HCT116 (cell line): Measurements from ENCODE around the gene FGF14. TPM values are rescaled to one million over a fixed set of nuclear protein-coding genes. Genes with fewer than 3 reads are reported as not detected.

Experiments used
- ATAC-seq: fragments of 200-7000 bp; cut with Tn5 transposase; 2 replicates; pipeline ENCODE4 v1.9.1; 2020; ENCODE audit warnings: mild to moderate bottlenecking, moderate library complexity
- BruUV-seq: library from RNA; stranded (reverse); fragments of 400-500 nt; replicated peaks from 2 replicates; lab custom pipeline; 2021; lab: Mats Ljungman, UMichigan
- CTCF ChIA-PET: fragments of 300-600 bp; sonication (Branson Sonifier 250); formaldehyde crosslinking; loops from one replicate; lab custom pipeline; 2021; ENCODE audit warnings: antibody characterized with exemption; lab: Charles Lee
- POLR2A ChIA-PET: fragments of 300-600, 350-600 bp; sonication (Branson Sonifier 250); formaldehyde crosslinking; loops from one replicate; lab custom pipeline; 2021; ENCODE audit warnings: antibody characterized with exemption; lab: Charles Lee
- RAD21 ChIA-PET, 2 experiments: fragments of 300-600 bp; sonication (Branson Sonifier 250); formaldehyde crosslinking; loops; one replicate each; lab custom pipeline; 2023; ENCODE audit warnings: low total read pairs in 2 of 2; ENCODE audit not compliant: uncharacterized antibody in 2 of 2, unreplicated experiment in 2 of 2, low non-redundant PET in 1 of 2; lab: Charles Lee
- DNase-seq: peaks from one replicate; pipeline ENCODE4 v3.0.0-alpha.2; 2010; ENCODE audit warnings: low read depth, low spot score
- H2AFZ ChIP-seq: fragments of 200-600 bp; shearing (Covaris generic), sonication (generic); 2 replicates; pipeline ENCODE4 v1.6.1; 2017; ENCODE audit warnings: low read depth, mixed run types, mixed read lengths, antibody characterized with exemption, low read length; ENCODE audit not compliant: poor library complexity, severe bottlenecking
- H3K27ac ChIP-seq: 2 replicates; pipeline ENCODE4 v1.5.1; 2012; ENCODE audit warnings: low read depth, low read length
- H3K27me3 ChIP-seq: fragments of 200-600 bp; sonication (generic); 2 replicates; pipeline ENCODE4 v1.6.1; 2016; ENCODE audit warnings: mixed run types, low read length, mixed read lengths; ENCODE audit not compliant: insufficient read depth
- H3K36me3 ChIP-seq, 2 experiments: fragments of 200-500 bp in 1 of 2; fragments of 200-600 bp in 1 of 2; sonication (Bioruptor generic) in 1 of 2; sonication (generic) in 1 of 2; 2 replicates each; pipeline versions ENCODE4 v1.5.1 to v1.6.1; 2014 to 2016; ENCODE audit warnings: low read length in 2 of 2, inconsistent platforms in 1 of 2, mixed read lengths in 1 of 2, mixed run types in 1 of 2; ENCODE audit not compliant: insufficient read depth in 2 of 2, control insufficient read depth in 1 of 2
- H3K4me1 ChIP-seq, 2 experiments: fragments of 200-600 bp in 1 of 2; sonication (generic) in 1 of 2; 2 replicates each; pipeline versions ENCODE4 v1.5.1 to v1.6.1; 2012 to 2017; ENCODE audit warnings: low read length in 2 of 2, inconsistent platforms in 1 of 2, mild to moderate bottlenecking in 1 of 2, mixed read lengths in 1 of 2, mixed run types in 1 of 2, moderate library complexity in 1 of 2; ENCODE audit not compliant: insufficient read depth in 2 of 2, control insufficient read depth in 1 of 2
- H3K4me2 ChIP-seq: fragments of 200-600 bp; sonication (generic); 2 replicates; pipeline ENCODE4 v1.6.1; 2017; ENCODE audit warnings: mixed run types, low read length, mixed read lengths
- H3K4me3 ChIP-seq, 2 experiments: fragments of 200-600 bp in 1 of 2; sonication (generic) in 1 of 2; replicated peaks in 1 of 2; 2 replicates each; pipeline ENCODE4 v1.5.1; 2011 to 2016; ENCODE audit warnings: low read length in 2 of 2, control low read depth in 1 of 2, low read depth in 1 of 2, mild to moderate bottlenecking in 1 of 2, mixed read lengths in 1 of 2, mixed run types in 1 of 2
- H3K79me2 ChIP-seq: fragments of 200-600 bp; sonication (generic); 2 replicates; pipeline ENCODE4 v1.6.1; 2017; ENCODE audit warnings: mild to moderate bottlenecking, mixed run types, low read length, moderate library complexity, mixed read lengths; ENCODE audit not compliant: insufficient read depth
- H3K9ac ChIP-seq: fragments of 200-600 bp; sonication (generic); 2 replicates; pipeline ENCODE4 v1.6.1; 2016; ENCODE audit warnings: low read length, mixed read lengths
- H3K9me2 ChIP-seq: fragments of 200-600 bp; sonication (generic), shearing (Covaris generic); 2 replicates; pipeline ENCODE4 v1.6.1; 2017; ENCODE audit warnings: mixed run types, mild to moderate bottlenecking, moderate library complexity; ENCODE audit not compliant: insufficient read depth
- H3K9me3 ChIP-seq, 2 experiments: fragments of 200-500 bp in 1 of 2; fragments of 200-600 bp in 1 of 2; sonication (Bioruptor generic) in 1 of 2; sonication (generic) in 1 of 2; 2 replicates each; pipeline ENCODE4 v1.6.1; 2014 to 2017; ENCODE audit warnings: low read length in 2 of 2, mixed read lengths in 2 of 2, inconsistent platforms in 1 of 2, low read depth in 1 of 2, mild to moderate bottlenecking in 1 of 2, mixed run types in 1 of 2, moderate library complexity in 1 of 2; ENCODE audit not compliant: control insufficient read depth in 1 of 2, insufficient read depth in 1 of 2
- H4K20me1 ChIP-seq: fragments of 200-600 bp; sonication (generic), shearing (Covaris generic); 2 replicates; pipeline ENCODE4 v1.6.1; 2017; ENCODE audit warnings: mixed run types, mild to moderate bottlenecking, moderate library complexity; ENCODE audit not compliant: insufficient read depth
- CBX3 ChIP-seq: IDR thresholded peaks from 2 replicates; pipeline ENCODE4 v1.6.1; 2012; ENCODE audit warnings: low read depth
- EGR1 ChIP-seq: IDR thresholded peaks from 2 replicates; pipeline ENCODE4 v1.6.1; 2012; ENCODE audit warnings: low read depth
- ELF1 ChIP-seq: IDR thresholded peaks from 2 replicates; pipeline ENCODE4 v1.6.1; 2012; ENCODE audit warnings: low read depth, borderline replicate concordance
- EZH2phosphoT487 ChIP-seq: fragments of 200-600 bp; IDR thresholded peaks from 2 replicates; pipeline ENCODE4 v1.6.1; 2018; ENCODE audit warnings: antibody characterized with exemption, borderline replicate concordance
- FOSL1 ChIP-seq: IDR thresholded peaks from 2 replicates; pipeline ENCODE4 v1.6.1; 2012; ENCODE audit warnings: low read depth
- JUND ChIP-seq: IDR thresholded peaks from 2 replicates; pipeline ENCODE4 v1.6.1; 2012
- POLR2A ChIP-seq: IDR thresholded peaks from 2 replicates; pipeline ENCODE4 v1.7.0; 2011; ENCODE audit warnings: borderline replicate concordance; ENCODE audit not compliant: insufficient read depth, insufficient read length; ENCODE audit errors: extremely low read depth
- SIN3A ChIP-seq: IDR thresholded peaks from 2 replicates; pipeline ENCODE4 v1.6.1; 2012; ENCODE audit warnings: low read depth
- SP1 ChIP-seq: IDR thresholded peaks from 2 replicates; pipeline ENCODE4 v1.6.1; 2012; ENCODE audit warnings: low read depth
- SRF ChIP-seq: IDR thresholded peaks from 2 replicates; pipeline ENCODE4 v1.6.1; 2012; ENCODE audit warnings: low read depth
- TCF7L2 ChIP-seq: IDR thresholded peaks from 2 replicates; pipeline ENCODE4 v1.7.0; 2011; ENCODE audit warnings: borderline replicate concordance, inconsistent platforms; ENCODE audit not compliant: insufficient read depth, insufficient read length; ENCODE audit errors: extremely low read depth
- YY1 ChIP-seq: IDR thresholded peaks from 2 replicates; pipeline ENCODE4 v1.6.1; 2011; ENCODE audit warnings: low read length, low read depth, moderate library complexity, mild to moderate bottlenecking; ENCODE audit not compliant: insufficient replicate concordance; ENCODE audit errors: extremely low read depth
- ZFX ChIP-seq: fragments of 450-650 bp; IDR thresholded peaks from 2 replicates; pipeline ENCODE4 v1.6.1; 2017
- ZNF274 ChIP-seq: fragments of 200-500 bp; sonication (Bioruptor generic); IDR thresholded peaks from 2 replicates; pipeline ENCODE4 v1.6.1; 2014; ENCODE audit warnings: mild to moderate bottlenecking, low read depth, low read length, inconsistent platforms
- intact Hi-C: fragments of 100-400 bp; cut with micrococcal nuclease; formaldehyde crosslinking; loops from 2 replicates; pipeline ENCODE4 v1.10.0; 2022
- total RNA-seq: library from RNA; stranded (reverse); gene quantifications from one replicate; pipeline ENCODE4 v1.2.1, GENCODE V29; 2021; ENCODE audit not compliant: unreplicated experiment
- TF ChIP-seq, protein P1 (sequence below), 3 experiments: fragments of 200-600 bp in 1 of 3; sonication (generic) in 1 of 3; IDR thresholded peaks in 2 of 3; conservative IDR thresholded peaks in 1 of 3; 2 replicates each; pipeline ENCODE4 v1.5.1; 2012 to 2017; ENCODE audit warnings: low read depth in 2 of 3, low read length in 2 of 3, antibody characterized with exemption in 1 of 3, borderline replicate concordance in 1 of 3, control low read depth in 1 of 3, mild to moderate bottlenecking in 1 of 3, mixed read lengths in 1 of 3, mixed run types in 1 of 3, moderate library complexity in 1 of 3; ENCODE audit not compliant: insufficient read depth in 1 of 3
- TF ChIP-seq, protein P2 (sequence below): IDR thresholded peaks from 2 replicates; pipeline ENCODE4 v1.6.1; 2012; ENCODE audit warnings: low read depth
- TF ChIP-seq, protein P3 (sequence below): IDR thresholded peaks from 2 replicates; pipeline ENCODE4 v1.6.1; 2012
- TF ChIP-seq, protein P4 (sequence below): IDR thresholded peaks from 2 replicates; pipeline ENCODE4 v1.6.1; 2012
- TF ChIP-seq, protein P5 (sequence below): IDR thresholded peaks from 2 replicates; pipeline ENCODE4 v1.6.1; 2011; ENCODE audit warnings: mild to moderate bottlenecking, low read length, moderate library complexity; ENCODE audit not compliant: insufficient replicate concordance; ENCODE audit errors: extremely low read depth

Gene FGF14
- total RNA-seq, 1 experiment from 2014 or later, result not detected

DNA sequence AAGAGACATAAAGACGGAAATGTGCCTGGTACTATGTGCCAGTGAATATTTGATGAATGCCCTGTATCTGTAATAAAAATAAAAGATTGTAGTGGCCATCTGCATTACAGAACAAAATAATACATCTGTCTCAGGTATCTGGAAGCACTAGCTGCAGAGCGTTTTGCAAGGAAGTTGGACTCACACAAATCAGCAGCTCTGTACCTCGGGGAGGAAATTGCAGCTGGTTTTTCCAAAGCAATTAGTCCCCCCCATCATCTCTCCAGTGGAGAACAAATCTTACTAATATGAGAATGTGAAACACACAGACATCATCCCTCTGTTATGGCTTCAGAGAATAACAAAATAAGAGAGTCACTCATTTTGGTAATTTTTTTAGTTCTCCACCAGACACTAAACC is 704.1 kb downstream of the FGF14 start:
- no peak overlapping the region for H2AFZ ChIP-seq
- H3K36me3 ChIP-seq, result no peaks in the 10 kb centered on the region
- ChIA-PET POLR2A (no interaction called here), CTCF (no interaction called here), RAD21 (no interaction called here)
- no peak overlapping the region for H3K4me3 ChIP-seq
- H3K4me1 ChIP-seq, result no peaks in the 10 kb centered on the region
- no peaks in the 10 kb centered on the region for H3K27me3 ChIP-seq
- no TSS peak for BruUV-seq
- H3K79me2 ChIP-seq, result no peaks in the 10 kb centered on the region
- H3K9me2 ChIP-seq, result no peaks in the 10 kb centered on the region
- DNase-seq (no peak), ATAC-seq (no peak)
- intact Hi-C loops, result no loop called here
- no peaks in the 10 kb centered on the region for H4K20me1 ChIP-seq
- no peak overlapping the region for H3K27ac ChIP-seq
- no peak overlapping the region for H3K4me2 ChIP-seq
- TF ChIP-seq, protein P1, sequence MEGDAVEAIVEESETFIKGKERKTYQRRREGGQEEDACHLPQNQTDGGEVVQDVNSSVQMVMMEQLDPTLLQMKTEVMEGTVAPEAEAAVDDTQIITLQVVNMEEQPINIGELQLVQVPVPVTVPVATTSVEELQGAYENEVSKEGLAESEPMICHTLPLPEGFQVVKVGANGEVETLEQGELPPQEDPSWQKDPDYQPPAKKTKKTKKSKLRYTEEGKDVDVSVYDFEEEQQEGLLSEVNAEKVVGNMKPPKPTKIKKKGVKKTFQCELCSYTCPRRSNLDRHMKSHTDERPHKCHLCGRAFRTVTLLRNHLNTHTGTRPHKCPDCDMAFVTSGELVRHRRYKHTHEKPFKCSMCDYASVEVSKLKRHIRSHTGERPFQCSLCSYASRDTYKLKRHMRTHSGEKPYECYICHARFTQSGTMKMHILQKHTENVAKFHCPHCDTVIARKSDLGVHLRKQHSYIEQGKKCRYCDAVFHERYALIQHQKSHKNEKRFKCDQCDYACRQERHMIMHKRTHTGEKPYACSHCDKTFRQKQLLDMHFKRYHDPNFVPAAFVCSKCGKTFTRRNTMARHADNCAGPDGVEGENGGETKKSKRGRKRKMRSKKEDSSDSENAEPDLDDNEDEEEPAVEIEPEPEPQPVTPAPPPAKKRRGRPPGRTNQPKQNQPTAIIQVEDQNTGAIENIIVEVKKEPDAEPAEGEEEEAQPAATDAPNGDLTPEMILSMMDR (IDR thresholded peaks at IDR 0.05 in 2 of 3, conservative IDR thresholded peaks at IDR 0.05 in 1 of 3; ENCODE audit: borderline replicate concordance in 1 of 3, insufficient read depth in 1 of 3, low read depth in 2 of 3, low read length in 2 of 3), result no peak
- no peak for TF ChIP-seq SP1
- no peak for TF ChIP-seq JUND
- TF ChIP-seq, protein P2, sequence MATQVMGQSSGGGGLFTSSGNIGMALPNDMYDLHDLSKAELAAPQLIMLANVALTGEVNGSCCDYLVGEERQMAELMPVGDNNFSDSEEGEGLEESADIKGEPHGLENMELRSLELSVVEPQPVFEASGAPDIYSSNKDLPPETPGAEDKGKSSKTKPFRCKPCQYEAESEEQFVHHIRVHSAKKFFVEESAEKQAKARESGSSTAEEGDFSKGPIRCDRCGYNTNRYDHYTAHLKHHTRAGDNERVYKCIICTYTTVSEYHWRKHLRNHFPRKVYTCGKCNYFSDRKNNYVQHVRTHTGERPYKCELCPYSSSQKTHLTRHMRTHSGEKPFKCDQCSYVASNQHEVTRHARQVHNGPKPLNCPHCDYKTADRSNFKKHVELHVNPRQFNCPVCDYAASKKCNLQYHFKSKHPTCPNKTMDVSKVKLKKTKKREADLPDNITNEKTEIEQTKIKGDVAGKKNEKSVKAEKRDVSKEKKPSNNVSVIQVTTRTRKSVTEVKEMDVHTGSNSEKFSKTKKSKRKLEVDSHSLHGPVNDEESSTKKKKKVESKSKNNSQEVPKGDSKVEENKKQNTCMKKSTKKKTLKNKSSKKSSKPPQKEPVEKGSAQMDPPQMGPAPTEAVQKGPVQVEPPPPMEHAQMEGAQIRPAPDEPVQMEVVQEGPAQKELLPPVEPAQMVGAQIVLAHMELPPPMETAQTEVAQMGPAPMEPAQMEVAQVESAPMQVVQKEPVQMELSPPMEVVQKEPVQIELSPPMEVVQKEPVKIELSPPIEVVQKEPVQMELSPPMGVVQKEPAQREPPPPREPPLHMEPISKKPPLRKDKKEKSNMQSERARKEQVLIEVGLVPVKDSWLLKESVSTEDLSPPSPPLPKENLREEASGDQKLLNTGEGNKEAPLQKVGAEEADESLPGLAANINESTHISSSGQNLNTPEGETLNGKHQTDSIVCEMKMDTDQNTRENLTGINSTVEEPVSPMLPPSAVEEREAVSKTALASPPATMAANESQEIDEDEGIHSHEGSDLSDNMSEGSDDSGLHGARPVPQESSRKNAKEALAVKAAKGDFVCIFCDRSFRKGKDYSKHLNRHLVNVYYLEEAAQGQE, result no peak
- TF ChIP-seq ELF1, result no peak
- no peak for TF ChIP-seq CBX3
- TF ChIP-seq, protein P3, sequence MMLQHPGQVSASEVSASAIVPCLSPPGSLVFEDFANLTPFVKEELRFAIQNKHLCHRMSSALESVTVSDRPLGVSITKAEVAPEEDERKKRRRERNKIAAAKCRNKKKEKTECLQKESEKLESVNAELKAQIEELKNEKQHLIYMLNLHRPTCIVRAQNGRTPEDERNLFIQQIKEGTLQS, result no peak
- no peak for TF ChIP-seq EGR1
- no peak for TF ChIP-seq EZH2phosphoT487
- TF ChIP-seq, protein P4, sequence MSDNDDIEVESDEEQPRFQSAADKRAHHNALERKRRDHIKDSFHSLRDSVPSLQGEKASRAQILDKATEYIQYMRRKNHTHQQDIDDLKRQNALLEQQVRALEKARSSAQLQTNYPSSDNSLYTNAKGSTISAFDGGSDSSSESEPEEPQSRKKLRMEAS, result no peak
- TF ChIP-seq ZFX, result no peak
- TF ChIP-seq, protein P5, sequence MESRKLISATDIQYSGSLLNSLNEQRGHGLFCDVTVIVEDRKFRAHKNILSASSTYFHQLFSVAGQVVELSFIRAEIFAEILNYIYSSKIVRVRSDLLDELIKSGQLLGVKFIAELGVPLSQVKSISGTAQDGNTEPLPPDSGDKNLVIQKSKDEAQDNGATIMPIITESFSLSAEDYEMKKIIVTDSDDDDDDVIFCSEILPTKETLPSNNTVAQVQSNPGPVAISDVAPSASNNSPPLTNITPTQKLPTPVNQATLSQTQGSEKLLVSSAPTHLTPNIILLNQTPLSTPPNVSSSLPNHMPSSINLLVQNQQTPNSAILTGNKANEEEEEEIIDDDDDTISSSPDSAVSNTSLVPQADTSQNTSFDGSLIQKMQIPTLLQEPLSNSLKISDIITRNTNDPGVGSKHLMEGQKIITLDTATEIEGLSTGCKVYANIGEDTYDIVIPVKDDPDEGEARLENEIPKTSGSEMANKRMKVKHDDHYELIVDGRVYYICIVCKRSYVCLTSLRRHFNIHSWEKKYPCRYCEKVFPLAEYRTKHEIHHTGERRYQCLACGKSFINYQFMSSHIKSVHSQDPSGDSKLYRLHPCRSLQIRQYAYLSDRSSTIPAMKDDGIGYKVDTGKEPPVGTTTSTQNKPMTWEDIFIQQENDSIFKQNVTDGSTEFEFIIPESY, result no peak
- no peak for TF ChIP-seq POLR2A
- no peak for TF ChIP-seq FOSL1
- no peak for TF ChIP-seq SRF
- no peak for TF ChIP-seq SIN3A
- no peak for TF ChIP-seq YY1
- TF ChIP-seq ZNF274, result no peak
- TF ChIP-seq TCF7L2, result no peak
- H3K9ac ChIP-seq, result no peak overlapping the region
- peaks cover 0 to 6% of the 10 kb centered on the region in 2 experiments; a peak in 2 of 4 replicates for H3K9me3 ChIP-seq
